Subcutaneous abdominal adipose tissue (tissue), 5 donors: ENCODE data around the gene DAB2IP.

Experiments used
- H3K27ac ChIP-seq: one replicate; pipeline ENCODE4 v1.7.0; 2013; ENCODE audit warnings: low read depth, mild to moderate bottlenecking, inconsistent platforms, low read length, moderate library complexity
- H3K27me3 ChIP-seq, 5 donors: one replicate each; pipeline ENCODE4 v1.7.0; 2013; ENCODE audit warnings: low read length in 5 of 5, inconsistent platforms in 1 of 5; ENCODE audit not compliant: control insufficient read depth in 5 of 5, insufficient read depth in 4 of 5
- H3K36me3 ChIP-seq, 5 donors: one replicate each; pipeline ENCODE4 v1.7.0; 2013; ENCODE audit warnings: low read length in 5 of 5; ENCODE audit not compliant: control insufficient read depth in 5 of 5, insufficient read depth in 5 of 5
- H3K4me1 ChIP-seq, 5 donors: one replicate each; pipeline ENCODE4 v1.7.0; 2013; ENCODE audit warnings: low read length in 5 of 5, mild to moderate bottlenecking in 3 of 5, moderate library complexity in 1 of 5; ENCODE audit not compliant: control insufficient read depth in 5 of 5, insufficient read depth in 5 of 5
- H3K4me3 ChIP-seq, 5 donors: one replicate each; pipeline ENCODE4 v1.7.0; 2013; ENCODE audit warnings: low read length in 5 of 5, low read depth in 1 of 5
- H3K9ac ChIP-seq, 5 donors: one replicate each; pipeline ENCODE4 v1.7.0; 2013; ENCODE audit warnings: low read length in 5 of 5, mild to moderate bottlenecking in 4 of 5, moderate library complexity in 3 of 5
- H3K9me3 ChIP-seq, 5 donors: one replicate each; pipeline ENCODE4 v1.7.0; 2013; ENCODE audit warnings: low read length in 5 of 5; ENCODE audit not compliant: control insufficient read depth in 5 of 5
- donor health status: healthy.
- donor health status: healthy.
- donor health status: healthy.
- donor health status: healthy.
- donor health status: healthy.

Gene DAB2IP

DNA sequence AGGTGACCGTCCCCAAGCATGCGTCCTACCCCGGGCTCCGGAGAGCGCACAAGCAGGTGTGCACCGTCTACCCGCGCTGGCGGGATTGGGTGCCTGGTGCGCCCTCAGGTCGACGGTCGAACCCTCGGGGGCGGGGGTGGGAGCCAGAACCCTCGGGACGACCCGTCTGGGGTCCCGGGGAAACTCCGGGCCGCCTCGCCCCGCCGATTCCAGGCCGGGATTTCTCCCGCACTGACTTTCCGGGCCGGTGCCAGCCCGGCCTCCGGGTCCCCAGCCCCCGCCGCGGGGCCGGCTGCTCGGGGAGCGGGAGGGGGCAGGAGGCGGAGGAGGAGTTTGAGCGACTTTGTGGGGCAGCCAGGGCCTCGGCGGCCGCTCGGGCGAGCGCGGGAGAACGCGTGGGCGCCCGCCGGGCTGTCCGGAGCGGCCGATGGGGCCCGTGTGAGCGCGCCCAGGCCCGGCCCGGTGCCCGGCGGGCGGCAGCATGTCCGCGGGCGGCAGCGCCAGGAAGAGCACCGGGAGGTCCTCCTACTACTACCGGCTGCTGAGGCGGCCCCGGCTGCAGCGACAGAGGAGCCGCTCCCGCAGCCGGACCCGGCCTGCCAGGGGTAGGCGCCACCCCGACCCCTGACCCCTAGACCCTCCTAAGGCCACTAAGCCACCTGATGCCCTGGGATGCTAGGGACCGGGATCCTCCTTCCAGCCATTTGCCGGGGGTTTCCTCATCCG is at the start of gene DAB2IP:
Gene DAB2IP (plus strand): TSS at position 340 of the 726 bp plus-strand sequence. CDS start 142 bp downstream, at position 482.
- H3K9ac ChIP-seq = peak within 1 kb of the TSS; percentile 56 to 93 (median 83)
- peak within 1 kb of the TSS; percentile 85 for H3K27ac ChIP-seq
- H3K36me3 ChIP-seq = peaks cover 0 to 4% (median 0%) of the 10 kb centered on the region in 5 donors
- peak within 1 kb of the TSS; percentile 64 to 80 (median 75) for H3K4me3 ChIP-seq
- H3K9me3 ChIP-seq = no peaks in the 10 kb centered on the region
- H3K4me1 ChIP-seq = peaks cover 3 to 73% (median 34%) of the 10 kb centered on the region in 5 donors
- H3K27me3 ChIP-seq = peaks cover 0 to 4% (median 0%) of the 10 kb centered on the region in 5 donors

DNA sequence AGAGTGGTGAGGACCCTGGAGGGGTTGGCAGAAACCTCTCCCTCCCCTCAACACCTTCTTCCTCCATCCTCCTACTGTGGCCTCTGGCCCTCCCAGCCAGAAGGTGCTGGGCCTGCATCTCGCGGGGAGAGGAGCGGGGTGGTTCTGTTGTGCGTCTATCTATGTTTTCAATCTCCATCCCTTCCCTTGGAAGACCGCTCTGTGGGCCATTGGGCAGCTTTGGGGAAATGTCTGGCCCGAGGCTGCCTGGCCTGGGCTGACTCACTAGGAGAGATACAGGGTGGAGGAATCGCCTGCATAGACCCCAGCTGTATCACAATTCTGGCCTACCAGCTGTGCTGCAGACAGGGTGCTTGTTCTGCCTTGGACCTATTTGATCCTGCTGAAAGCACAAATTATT is 48.4 kb upstream of the DAB2IP start:
- no peak overlapping the region for H3K27ac ChIP-seq
- peaks cover 12 to 67% (median 58%) of the 10 kb centered on the region in 5 donors for H3K4me1 ChIP-seq
- H3K9ac ChIP-seq = no peak overlapping the region
- H3K36me3 ChIP-seq = no peaks in the 10 kb centered on the region
- H3K9me3 ChIP-seq = no peaks in the 10 kb centered on the region
- H3K27me3 ChIP-seq = peaks cover 0 to 5% (median 0%) of the 10 kb centered on the region in 5 donors
- no peak overlapping the region for H3K4me3 ChIP-seq

DNA sequence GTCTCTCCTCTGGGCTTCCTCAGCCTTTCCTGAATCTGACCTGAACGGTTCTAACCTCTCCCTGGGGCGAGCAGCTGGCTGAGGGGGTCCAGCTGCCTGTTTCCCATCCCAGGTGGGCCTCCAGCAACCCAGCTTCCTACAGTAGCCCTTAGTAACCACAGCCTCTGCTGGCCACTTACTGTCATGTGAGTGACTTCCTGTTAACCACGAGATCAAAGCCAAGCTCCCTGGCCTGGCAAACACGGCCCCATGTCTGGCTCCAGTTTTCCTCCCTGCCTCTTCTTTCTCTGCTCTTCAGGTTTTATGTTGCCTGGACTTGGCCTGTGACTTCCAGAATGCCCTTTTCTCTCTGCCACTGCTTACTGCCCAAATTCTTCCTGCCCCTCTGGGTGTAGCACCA is 47.2 kb upstream of the DAB2IP start:
- H3K9me3 ChIP-seq = no peaks in the 10 kb centered on the region
- H3K27ac ChIP-seq = peak overlapping the region; percentile 30
- H3K27me3 ChIP-seq = no peaks in the 10 kb centered on the region
- no peaks in the 10 kb centered on the region for H3K36me3 ChIP-seq
- H3K9ac ChIP-seq = peak overlapping the region in 1 of 5 donors; percentile 37
- peaks cover 12 to 68% (median 53%) of the 10 kb centered on the region in 5 donors for H3K4me1 ChIP-seq
- peak overlapping the region in 1 of 5 donors; percentile 12 for H3K4me3 ChIP-seq

DNA sequence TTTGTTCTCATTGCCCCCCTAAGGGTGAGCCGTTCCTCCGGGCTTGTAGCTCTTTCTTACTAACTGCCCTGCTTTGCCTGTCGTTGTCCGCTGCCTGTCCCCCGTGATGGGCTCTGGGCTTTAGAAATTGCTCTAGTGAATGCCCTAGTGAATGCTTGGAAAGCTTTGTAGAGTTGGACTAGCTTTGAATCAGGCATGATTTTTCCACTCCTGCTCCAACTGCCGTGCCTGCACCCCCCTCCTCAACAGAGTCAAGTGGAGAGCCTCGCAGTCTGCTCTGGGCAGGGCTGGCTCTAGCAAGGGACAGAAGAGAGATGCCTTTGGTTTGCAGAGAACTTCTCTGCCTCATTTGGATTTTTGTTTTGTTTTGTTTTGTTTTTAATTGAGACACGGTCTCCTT is 46.8 kb upstream of the DAB2IP start:
- H3K4me3 ChIP-seq = peak overlapping the region in 1 of 5 donors; percentile 12
- peaks cover 13 to 70% (median 54%) of the 10 kb centered on the region in 5 donors for H3K4me1 ChIP-seq
- H3K27ac ChIP-seq = peak overlapping the region; percentile 30

DNA sequence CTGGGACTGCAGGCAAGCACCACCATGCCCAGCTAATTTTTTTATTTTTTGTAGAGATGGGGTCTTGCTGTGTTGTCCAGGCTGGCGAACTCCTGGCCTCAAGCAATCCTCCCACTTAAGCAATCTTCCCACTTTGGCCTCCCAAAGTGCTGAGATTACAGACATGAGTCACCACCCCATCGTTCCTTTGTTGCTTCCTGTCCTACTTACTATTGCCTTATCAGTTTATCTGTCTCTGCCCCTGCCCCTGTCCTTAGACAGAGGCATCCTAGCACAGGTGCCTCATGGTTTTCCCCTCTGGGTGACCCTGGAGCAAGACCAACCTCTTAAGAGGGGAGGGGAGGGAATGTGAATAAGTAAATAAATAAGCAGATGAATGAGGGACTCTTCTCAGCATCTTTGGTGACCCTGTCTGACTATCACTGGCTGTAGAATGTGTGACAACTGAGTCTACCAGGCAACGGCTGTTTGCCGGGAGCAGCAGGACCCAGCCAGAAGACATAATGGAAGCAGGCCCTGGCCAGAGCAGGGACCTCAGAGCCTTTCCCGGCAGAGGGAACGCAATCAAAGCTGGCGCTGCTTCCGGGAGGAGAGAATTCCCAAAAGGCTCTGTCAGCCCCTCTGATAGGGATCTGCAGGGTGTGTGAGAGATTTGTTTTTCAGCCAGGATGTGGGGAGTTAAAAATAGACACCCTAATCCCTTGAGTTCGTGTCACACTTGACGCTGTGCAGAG is 43.8 kb upstream of the DAB2IP start:
- H3K27ac ChIP-seq = peak overlapping the region; percentile 62
- peak overlapping the region in 1 of 5 donors; percentile 21 for H3K9ac ChIP-seq
- no peaks in the 10 kb centered on the region for H3K36me3 ChIP-seq
- peaks cover 10 to 71% (median 43%) of the 10 kb centered on the region in 5 donors for H3K4me1 ChIP-seq
- H3K27me3 ChIP-seq = peaks cover 0 to 3% (median 0%) of the 10 kb centered on the region in 5 donors
- H3K9me3 ChIP-seq = no peaks in the 10 kb centered on the region
- no peak overlapping the region for H3K4me3 ChIP-seq

More for the DNA sequence above, 46.8 kb upstream of the DAB2IP start:
- H3K36me3 ChIP-seq = no peaks in the 10 kb centered on the region
- H3K9me3 ChIP-seq = no peaks in the 10 kb centered on the region
- H3K9ac ChIP-seq = peak overlapping the region in 1 of 5 donors; percentile 37
- H3K27me3 ChIP-seq = peaks cover 0 to under 1% (median 0%) of the 10 kb centered on the region in 5 donors

DNA sequence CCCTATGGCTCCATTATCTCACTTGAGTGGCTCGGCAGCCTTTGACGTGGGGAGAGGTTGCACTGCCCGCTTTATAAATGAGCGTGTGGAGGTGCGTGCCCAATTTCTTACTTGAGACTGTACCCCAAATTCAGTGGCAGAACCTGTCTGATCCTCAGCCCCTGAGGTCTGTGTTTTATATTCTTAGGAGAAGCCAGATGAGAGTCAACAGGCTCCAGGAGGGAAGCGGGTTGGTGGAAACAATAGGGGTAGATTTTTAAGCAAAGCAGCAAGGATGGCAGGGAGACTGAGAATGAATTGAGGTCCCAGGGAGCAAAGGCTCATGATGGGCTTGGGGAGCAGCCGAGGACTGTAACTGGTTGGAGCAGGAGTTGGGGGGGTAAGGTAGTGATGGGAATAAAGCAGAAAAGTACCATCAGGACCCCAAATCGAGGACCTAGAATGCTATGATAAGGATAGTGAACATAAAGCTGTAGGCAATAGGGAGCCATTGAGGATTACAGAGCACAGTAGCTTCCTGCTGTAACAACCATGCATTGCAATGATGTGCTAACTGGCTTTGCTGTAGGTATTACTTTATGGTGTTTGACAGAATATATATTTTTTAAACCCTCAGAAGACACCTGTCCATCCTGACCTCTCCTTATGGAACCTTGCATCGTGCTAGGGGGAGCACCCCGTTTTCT is 43.1 kb upstream of the DAB2IP start:
- Histone ChIP-seq H3K36me3 (no peaks in the 10 kb centered on the region), H3K4me1 (peaks cover 10 to 73% (median 50%) of the 10 kb centered on the region in 5 donors), H3K4me3 (no peak overlapping the region), H3K27me3 (peaks cover 0 to 3% (median 0%) of the 10 kb centered on the region in 5 donors), H3K9me3 (no peaks in the 10 kb centered on the region), H3K27ac (peak overlapping the region; percentile 62), H3K9ac (no peak overlapping the region)

DNA sequence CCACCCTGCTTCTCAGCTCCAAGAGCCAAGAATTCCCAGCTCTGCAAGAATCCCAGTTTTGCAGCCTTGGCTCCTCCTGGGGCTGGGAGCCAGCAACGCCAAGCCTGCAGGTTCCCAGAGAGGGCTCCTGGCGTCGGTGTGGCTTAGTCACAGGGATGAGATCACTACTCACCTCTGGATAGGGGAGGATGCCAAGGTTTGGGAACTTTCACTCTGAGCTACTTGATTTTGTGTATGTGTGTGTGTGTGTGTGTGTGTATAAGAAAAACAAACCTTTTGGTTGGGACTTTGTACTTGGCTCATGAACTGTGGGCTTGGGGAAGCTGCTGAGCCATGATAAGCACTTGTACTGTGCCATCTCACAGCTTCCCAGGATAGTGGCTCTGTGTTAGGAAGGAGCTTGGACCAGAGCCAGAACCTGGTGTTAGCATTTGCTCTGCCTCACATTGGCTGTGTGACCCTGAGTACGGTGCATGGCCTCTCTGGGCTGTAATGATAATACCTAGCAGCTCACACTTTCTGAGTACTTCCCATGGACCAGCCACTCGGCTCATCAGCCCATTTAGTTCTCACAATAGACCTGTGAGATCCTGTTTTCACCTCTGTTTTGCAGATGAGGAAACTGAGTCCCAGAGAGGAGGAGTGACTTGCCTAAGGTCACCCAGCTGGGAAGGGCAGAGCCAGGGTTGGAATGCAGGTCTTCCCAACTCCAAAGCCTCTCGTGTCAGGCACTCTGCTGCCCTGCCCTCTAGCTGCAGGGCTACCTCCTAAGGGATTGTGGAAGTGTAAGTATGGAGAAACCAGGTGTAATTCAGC is 41.4 kb upstream of the DAB2IP start:
- no peak overlapping the region for H3K27ac ChIP-seq
- no peak overlapping the region for H3K4me3 ChIP-seq
- peaks cover 0 to 3% (median 0%) of the 10 kb centered on the region in 5 donors for H3K27me3 ChIP-seq
- H3K9me3 ChIP-seq = no peaks in the 10 kb centered on the region
- peaks cover 4 to 66% (median 47%) of the 10 kb centered on the region in 5 donors for H3K4me1 ChIP-seq
- H3K36me3 ChIP-seq = no peaks in the 10 kb centered on the region
- H3K9ac ChIP-seq = peak overlapping the region in 1 of 5 donors; percentile 48

DNA sequence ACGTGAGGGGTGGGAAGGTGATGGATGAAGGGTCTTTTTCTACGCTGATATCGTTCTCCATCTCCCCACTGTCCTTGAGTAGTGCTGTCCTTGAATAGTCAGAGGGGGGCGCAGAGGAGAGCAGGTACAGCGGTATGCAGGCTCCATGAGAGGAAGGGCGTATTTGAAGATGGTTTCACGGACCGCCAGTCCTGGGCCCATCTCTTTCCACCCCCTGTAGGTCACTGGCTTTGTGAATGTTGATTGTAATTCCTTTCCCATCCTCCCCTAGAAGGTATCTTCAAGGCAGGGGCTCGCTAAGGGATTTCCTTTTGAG is 40.8 kb upstream of the DAB2IP start:
- H3K9ac ChIP-seq = no peak overlapping the region
- H3K9me3 ChIP-seq = no peaks in the 10 kb centered on the region
- no peaks in the 10 kb centered on the region for H3K36me3 ChIP-seq
- no peak overlapping the region for H3K27ac ChIP-seq
- H3K27me3 ChIP-seq = peaks cover 0 to 3% (median 0%) of the 10 kb centered on the region in 5 donors
- no peak overlapping the region for H3K4me3 ChIP-seq
- peaks cover 4 to 66% (median 47%) of the 10 kb centered on the region in 5 donors for H3K4me1 ChIP-seq

DNA sequence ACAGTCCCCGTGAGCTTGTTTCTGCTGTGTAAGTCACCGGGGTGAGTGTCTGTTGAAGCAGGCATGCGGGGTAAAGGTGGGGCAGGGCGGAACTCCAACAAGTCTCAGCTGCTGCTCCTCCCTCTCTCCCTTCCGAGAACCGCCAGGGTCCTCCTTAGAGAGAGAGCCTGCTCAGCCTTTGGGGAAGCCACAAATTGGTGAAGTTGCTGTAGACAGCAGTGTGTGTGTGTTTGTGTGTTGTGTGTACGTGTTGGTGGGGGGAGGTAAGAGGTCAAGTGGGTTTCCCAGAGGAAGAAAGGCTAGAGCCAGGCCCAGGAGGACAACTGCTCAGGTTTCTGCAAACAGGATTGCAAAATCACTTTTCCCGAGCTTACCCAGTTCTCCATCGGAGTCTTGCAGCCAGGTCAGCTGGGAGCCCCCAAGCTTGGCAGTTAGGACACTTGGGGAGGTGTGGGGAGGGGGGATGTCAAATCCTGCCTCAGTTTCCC is 38.9 kb upstream of the DAB2IP start:
- no peaks in the 10 kb centered on the region for H3K36me3 ChIP-seq
- peaks cover 0 to 3% (median 0%) of the 10 kb centered on the region in 5 donors for H3K27me3 ChIP-seq
- no peaks in the 10 kb centered on the region for H3K9me3 ChIP-seq
- peaks cover 4 to 75% (median 43%) of the 10 kb centered on the region in 5 donors for H3K4me1 ChIP-seq
- peak overlapping the region; percentile 52 for H3K27ac ChIP-seq
- H3K4me3 ChIP-seq = peak overlapping the region in 2 of 5 donors; percentile 10 to 23
- H3K9ac ChIP-seq = peak overlapping the region in 1 of 5 donors; percentile 46
